Thyroid gland (tissue), 4 donors: ENCODE results near the gene CELA1. TPM values are rescaled to one million over a fixed set of nuclear protein-coding genes. Genes with fewer than 3 reads are reported as not detected.

Experiments used
- DNase-seq, 2 donors: peaks; one replicate each; pipeline ENCODE4 v3.0.0-alpha.2; 2019
- H3K27ac ChIP-seq, 3 donors: fragments of 200-600 bp; sonication (generic); 1 replicate in 2 of 3; 2 replicates in 1 of 3; pipeline ENCODE4 v1.5.1; 2016 to 2019; ENCODE audit warnings: mild to moderate bottlenecking in 1 of 3, moderate library complexity in 1 of 3
- H3K27me3 ChIP-seq: fragments of 200-600 bp; sonication (generic); one replicate; pipeline ENCODE4 v1.5.1; 2019
- H3K36me3 ChIP-seq, 2 donors: fragments of 200-600 bp; sonication (generic); one replicate each; pipeline ENCODE4 v1.5.1; 2016 to 2019
- H3K4me1 ChIP-seq, 2 donors: fragments of 200-600 bp; sonication (generic); one replicate each; pipeline ENCODE4 v1.5.1; 2017 to 2019
- H3K4me3 ChIP-seq, 3 donors: fragments of 200-600 bp; sonication (generic); replicated peaks in 1 of 3; 1 replicate in 2 of 3; 2 replicates in 1 of 3; pipeline ENCODE4 v1.5.1; 2016; ENCODE audit warnings: mild to moderate bottlenecking in 1 of 3
- H3K9me3 ChIP-seq: fragments of 200-600 bp; sonication (generic); one replicate; pipeline ENCODE4 v1.5.1; 2017
- POLR2A ChIP-seq, 2 donors: fragments of 450-650 bp; IDR thresholded peaks; one replicate each; pipeline ENCODE4 v1.6.1; 2017; ENCODE audit warnings: antibody characterized with exemption in 2 of 2, mild to moderate bottlenecking in 2 of 2, moderate library complexity in 1 of 2
- WGBS, 2 donors: methylation state at CpG; one replicate each; pipeline ENCODE4 v1.1.5; 2017; 5-methylcytosine and 5-hydroxymethylcytosine counted together
- intact Hi-C: fragments of 100-400 bp; cut with DNase I; formaldehyde crosslinking; loops from one replicate; pipeline ENCODE4 v1.15.1; 2023
- total RNA-seq, 4 donors: library from RNA; depleted of rRNA; stranded (reverse); fragments of >200 nt; gene quantifications; one replicate each; pipeline ENCODE4 v1.2.3, GENCODE V29; 2016
- TF ChIP-seq, protein P1 (sequence below), 6 experiments: fragments of 200-600 bp in 3 of 6; fragments of 450-650 bp in 3 of 6; sonication (generic) in 3 of 6; IDR thresholded peaks; one replicate each; pipeline ENCODE4 v1.5.1; 2016 to 2019; ENCODE audit warnings: antibody characterized with exemption in 6 of 6, mild to moderate bottlenecking in 2 of 6, inconsistent platforms in 1 of 6, moderate library complexity in 1 of 6

CELA1 gene
- total RNA-seq, 4 donors from 2014 or later = not detected

DNA sequence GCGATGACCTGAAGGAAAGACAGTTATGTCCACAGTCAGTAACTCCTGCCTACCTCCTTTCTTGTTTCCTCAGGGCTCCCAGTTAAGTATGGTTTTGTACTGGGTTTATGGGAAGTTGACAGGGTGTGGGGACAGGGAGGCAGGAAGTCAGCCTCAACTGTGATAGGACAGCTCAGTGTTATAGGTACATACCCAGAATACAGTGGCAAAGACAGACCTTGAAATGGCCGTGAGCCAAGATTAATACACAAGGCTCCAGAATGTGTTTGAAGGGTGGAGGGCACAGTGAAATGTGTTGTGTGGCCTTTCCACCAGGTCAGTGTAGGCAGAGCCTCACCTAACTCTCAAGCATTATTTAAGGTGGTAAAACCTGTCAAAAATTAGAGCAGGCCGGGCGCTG lies 17.9 kb downstream of the CELA1 start:
- no peak for TF ChIP-seq POLR2A (IDR thresholded peaks at IDR 0.05)
- TF ChIP-seq, protein P1, sequence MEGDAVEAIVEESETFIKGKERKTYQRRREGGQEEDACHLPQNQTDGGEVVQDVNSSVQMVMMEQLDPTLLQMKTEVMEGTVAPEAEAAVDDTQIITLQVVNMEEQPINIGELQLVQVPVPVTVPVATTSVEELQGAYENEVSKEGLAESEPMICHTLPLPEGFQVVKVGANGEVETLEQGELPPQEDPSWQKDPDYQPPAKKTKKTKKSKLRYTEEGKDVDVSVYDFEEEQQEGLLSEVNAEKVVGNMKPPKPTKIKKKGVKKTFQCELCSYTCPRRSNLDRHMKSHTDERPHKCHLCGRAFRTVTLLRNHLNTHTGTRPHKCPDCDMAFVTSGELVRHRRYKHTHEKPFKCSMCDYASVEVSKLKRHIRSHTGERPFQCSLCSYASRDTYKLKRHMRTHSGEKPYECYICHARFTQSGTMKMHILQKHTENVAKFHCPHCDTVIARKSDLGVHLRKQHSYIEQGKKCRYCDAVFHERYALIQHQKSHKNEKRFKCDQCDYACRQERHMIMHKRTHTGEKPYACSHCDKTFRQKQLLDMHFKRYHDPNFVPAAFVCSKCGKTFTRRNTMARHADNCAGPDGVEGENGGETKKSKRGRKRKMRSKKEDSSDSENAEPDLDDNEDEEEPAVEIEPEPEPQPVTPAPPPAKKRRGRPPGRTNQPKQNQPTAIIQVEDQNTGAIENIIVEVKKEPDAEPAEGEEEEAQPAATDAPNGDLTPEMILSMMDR (IDR thresholded peaks at IDR 0.05) = no peak
- whole genome bisulfite sequencing, 2 donors = 82 to 88% methylated on average over 4 of the region's 4 CpGs
- H3K36me3 ChIP-seq = no peaks in the 10 kb centered on the region
- no peak overlapping the region for H3K27ac ChIP-seq
- DNase-seq = no peak
- H3K27me3 ChIP-seq = no peaks in the 10 kb centered on the region
- no peaks in the 10 kb centered on the region for H3K9me3 ChIP-seq
- H3K4me3 ChIP-seq = no peak overlapping the region
- intact Hi-C loops = no loop called here
- peaks cover 0 to 5% of the 10 kb centered on the region in 2 donors for H3K4me1 ChIP-seq

DNA sequence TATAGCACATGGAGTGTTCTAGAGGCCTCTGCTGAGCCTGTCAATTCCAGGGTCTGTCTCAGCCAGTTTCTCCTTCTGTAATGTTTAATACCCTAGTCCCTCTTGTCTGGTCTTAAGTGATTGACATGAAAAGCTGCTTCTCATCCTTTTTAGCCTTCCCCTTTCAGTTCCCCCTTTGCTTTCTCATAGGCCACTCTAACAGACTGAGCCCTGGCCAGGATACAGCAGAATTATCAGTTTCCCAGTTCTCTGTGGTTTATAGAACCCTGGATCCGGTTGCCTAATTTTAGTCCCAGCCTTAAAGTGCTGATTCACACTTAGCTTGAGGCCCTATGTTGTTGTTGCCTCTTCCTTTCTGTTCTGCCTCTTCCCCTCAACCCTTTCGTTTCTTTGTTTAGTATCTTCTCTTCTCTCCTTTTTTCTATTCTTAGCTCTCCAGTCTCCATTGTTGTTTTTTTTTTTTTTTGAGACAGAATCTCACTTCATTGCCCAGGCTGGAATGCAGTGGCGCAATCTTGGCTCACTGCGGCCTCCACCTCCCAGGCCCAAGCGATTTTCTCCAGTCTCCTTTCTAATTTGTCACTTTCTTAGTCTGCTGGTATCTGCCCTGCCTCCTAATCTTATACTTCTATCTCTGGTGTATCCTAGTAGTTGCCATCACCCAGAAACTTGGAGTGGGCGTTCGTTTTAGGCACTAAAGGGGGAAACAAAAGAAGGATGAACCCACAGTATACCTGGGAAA lies 19.6 kb downstream of the CELA1 start:
- Histone ChIP-seq H3K27me3 (no peaks in the 10 kb centered on the region), H3K27ac (peak overlapping the region in 1 of 3 donors; percentile 3), H3K36me3 (no peaks in the 10 kb centered on the region), H3K4me3 (no peak overlapping the region), H3K9me3 (no peaks in the 10 kb centered on the region), H3K4me1 (peaks cover 0 to 5% of the 10 kb centered on the region in 2 donors)
- whole genome bisulfite sequencing, 2 donors = 65 to 67% methylated on average over 7 of the region's 7 CpGs
- DNase-seq = peak in 1 of 2 donors; percentile 15
- intact Hi-C loops = no loop called here
- TF ChIP-seq, protein P1 (IDR thresholded peaks at IDR 0.05) = no peak
- no peak for TF ChIP-seq POLR2A (IDR thresholded peaks at IDR 0.05)

DNA sequence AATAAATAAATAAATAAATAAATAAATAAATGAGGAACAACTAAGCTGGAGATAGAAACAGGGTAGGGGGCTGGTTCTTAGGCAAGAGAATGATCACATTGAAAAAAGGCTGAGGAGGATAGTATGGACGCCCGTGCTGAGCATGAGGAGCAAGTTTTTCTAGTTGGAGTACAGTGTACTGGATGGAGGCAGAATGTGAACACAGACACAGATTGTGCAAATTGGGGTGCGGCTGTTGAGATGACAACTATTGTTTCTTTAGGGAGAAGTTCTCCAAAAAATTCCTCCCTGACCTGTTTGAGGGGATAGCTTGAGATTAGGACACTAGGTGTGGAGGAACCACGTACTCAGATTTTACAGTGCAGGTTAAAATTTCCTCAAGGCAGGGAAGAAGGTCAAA lies 21.5 kb downstream of the CELA1 start:
- 86 to 89% methylated on average over 4 of the region's 4 CpGs for WGBS, 2 donors
- intact Hi-C loops = no loop called here
- Histone ChIP-seq H3K4me1 (peaks cover 0 to 5% of the 10 kb centered on the region in 2 donors), H3K27ac (no peak overlapping the region), H3K9me3 (no peaks in the 10 kb centered on the region), H3K4me3 (no peak overlapping the region), H3K36me3 (no peaks in the 10 kb centered on the region), H3K27me3 (no peaks in the 10 kb centered on the region)
- TF ChIP-seq, protein P1 (IDR thresholded peaks at IDR 0.05) = no peak
- no peak for TF ChIP-seq POLR2A (IDR thresholded peaks at IDR 0.05)
- DNase-seq = no peak

DNA sequence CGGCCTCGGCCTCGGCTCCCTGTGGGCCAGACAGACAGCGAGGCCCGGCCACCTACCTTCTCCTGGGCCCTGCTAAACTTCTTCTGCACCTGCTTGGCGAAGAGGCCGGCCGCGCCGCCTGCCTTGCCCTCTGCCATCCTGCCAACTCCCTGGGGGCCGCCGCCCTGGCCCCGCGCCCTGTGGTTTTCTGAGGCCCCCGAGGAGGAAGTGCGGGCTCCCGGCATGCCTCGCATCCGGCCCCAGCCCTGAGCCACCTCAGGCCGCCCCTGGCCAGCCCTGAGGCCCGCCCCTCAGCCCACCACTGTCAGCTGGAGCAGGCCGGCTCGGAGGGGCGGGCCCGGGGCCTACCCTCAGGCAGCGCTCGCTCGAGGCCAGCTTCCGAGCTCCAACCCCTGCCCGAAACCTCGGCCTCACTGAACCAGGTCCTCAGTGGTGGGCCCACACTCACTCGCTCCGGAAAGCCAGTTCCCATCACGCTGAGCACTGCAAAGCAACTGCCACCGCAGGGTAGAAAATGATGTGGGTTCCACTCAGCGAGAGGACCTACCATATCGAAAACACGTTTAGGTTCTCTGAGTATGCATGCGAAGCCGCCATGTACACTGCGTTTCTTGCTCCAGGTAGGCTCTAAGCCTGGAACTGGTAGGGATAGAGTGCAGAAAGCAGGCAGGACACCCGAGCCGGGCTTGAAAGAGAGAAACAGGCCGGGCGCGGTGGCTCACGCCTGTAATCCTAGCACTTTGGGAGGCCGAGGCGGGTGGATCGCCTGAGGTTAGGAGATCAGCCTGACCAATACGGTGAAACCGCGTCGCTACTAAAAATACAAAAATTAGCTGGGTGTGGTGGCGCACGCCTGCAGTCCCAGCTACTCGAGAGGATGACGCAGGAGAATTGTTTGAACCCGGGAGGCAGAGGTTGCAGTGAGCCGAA lies 22.2 kb downstream of the CELA1 start, which contains the start of gene BIN2:
Gene BIN2, minus strand, starts transcription at position 209 of the 930 bp plus-strand sequence. Its CDS starts 72 bp downstream, at position 137.
- peak; percentile 8 to 27 for DNase-seq
- 92 to 95% methylated on average over 37 to 51 of the region's 60 CpGs for WGBS, 2 donors
- no peaks in the 10 kb centered on the region for H3K36me3 ChIP-seq
- H3K27me3 ChIP-seq = no peaks in the 10 kb centered on the region
- TF ChIP-seq POLR2A (IDR thresholded peaks at IDR 0.05) = no peak
- TF ChIP-seq, protein P1 (IDR thresholded peaks at IDR 0.05) = no peak
- H3K4me3 ChIP-seq = no peak within 1 kb of the TSS
- no peak within 1 kb of the TSS for H3K27ac ChIP-seq
- no peaks in the 10 kb centered on the region for H3K9me3 ChIP-seq
- H3K4me1 ChIP-seq = peaks cover 0 to 6% of the 10 kb centered on the region in 2 donors
- intact Hi-C loops = no loop called here
